Peyer's patch (tissue), 4 donors: ENCODE measurements around the gene PALLD. TPM values are rescaled to one million over a fixed set of nuclear protein-coding genes. Genes with fewer than 3 reads are reported as not detected.

Experiments
- DNase-seq, 3 donors: peaks; one replicate each; pipeline ENCODE4 v3.0.0-alpha.2; 2017 to 2019
- H3K27ac ChIP-seq, 4 donors: fragments of 200-600 bp; sonication (generic); one replicate each; pipeline ENCODE4 v1.5.1; 2016 to 2019
- H3K27me3 ChIP-seq, 2 donors: fragments of 200-600 bp; sonication (generic); one replicate each; pipeline ENCODE4 v1.5.1; 2019
- H3K36me3 ChIP-seq, 3 donors: fragments of 200-600 bp; sonication (generic); one replicate each; pipeline ENCODE4 v1.5.1; 2016 to 2019
- H3K4me1 ChIP-seq, 4 donors: fragments of 200-600 bp; sonication (generic); one replicate each; pipeline ENCODE4 v1.5.1; 2016 to 2019
- H3K4me3 ChIP-seq, 4 donors: fragments of 200-600 bp; sonication (generic); 1 replicate in 3 of 4; 2 replicates in 1 of 4; pipeline ENCODE4 v1.5.1; 2016 to 2019; ENCODE audit warnings: mild to moderate bottlenecking in 1 of 4
- H3K9me3 ChIP-seq, 4 donors: fragments of 200-600 bp; sonication (generic); one replicate each; pipeline ENCODE4 v1.5.1; 2016 to 2019; ENCODE audit warnings: mild to moderate bottlenecking in 1 of 4
- POLR2A ChIP-seq, 2 donors: fragments of 450-650 bp; IDR thresholded peaks; one replicate each; pipeline ENCODE4 v1.5.1; 2017; ENCODE audit warnings: antibody characterized with exemption in 2 of 2, mild to moderate bottlenecking in 2 of 2, moderate library complexity in 2 of 2
- total RNA-seq, 4 donors: library from RNA; depleted of rRNA; stranded (reverse); fragments of >200 nt; gene quantifications; one replicate each; pipeline ENCODE4 v1.1.0, GENCODE V29; 2016
- TF ChIP-seq, protein P1 (sequence below), 6 experiments: fragments of 450-650 bp in 4 of 6; fragments of 200-600 bp in 2 of 6; sonication (generic) in 1 of 6; IDR thresholded peaks; one replicate each; pipeline ENCODE4 v1.5.1; 2017 to 2019; ENCODE audit warnings: antibody characterized with exemption in 6 of 6, mild to moderate bottlenecking in 3 of 6, moderate library complexity in 1 of 6

The PALLD gene
- total RNA-seq, 4 donors from 2014 or later, result 68.0 to 175 (median 78.4) TPM

DNA sequence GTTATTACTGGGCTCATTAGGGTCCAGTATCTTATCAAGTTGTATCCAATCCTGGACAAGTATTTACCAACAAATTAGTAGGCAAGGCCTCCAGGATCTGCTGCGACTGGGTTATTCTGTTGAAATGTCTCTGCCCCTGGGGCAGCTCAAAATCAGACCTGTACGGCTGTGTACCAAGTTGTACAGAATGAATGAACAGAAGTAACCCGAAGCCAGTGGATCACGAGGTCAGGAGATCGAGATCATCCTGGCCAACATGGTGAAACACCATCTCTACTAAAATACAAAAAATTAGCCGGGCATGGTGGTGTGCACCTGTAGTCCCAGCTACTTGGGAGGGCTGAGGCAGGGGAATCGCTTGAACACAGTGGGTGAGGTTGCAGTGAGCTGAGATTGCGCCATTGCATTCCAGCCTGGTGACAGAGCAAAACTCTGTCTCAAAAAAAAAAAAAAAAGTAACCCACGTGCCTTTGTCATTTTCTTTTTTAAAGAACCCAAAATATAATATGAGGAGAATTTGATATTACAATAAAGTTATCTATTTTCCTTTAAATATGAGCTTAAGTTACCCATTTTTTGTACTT, 385.9 kb downstream of the PALLD start:
- Histone ChIP-seq H3K4me3 (no peak overlapping the region), H3K36me3 (peaks cover 0 to 6% (median 0%) of the 10 kb centered on the region in 3 donors), H3K27me3 (no peaks in the 10 kb centered on the region), H3K9me3 (no peaks in the 10 kb centered on the region), H3K27ac (peak overlapping the region in 2 of 4 donors; percentile 17 to 46), H3K4me1 (peaks cover 0 to 31% (median 2%) of the 10 kb centered on the region in 4 donors)
- TF ChIP-seq, protein P1, sequence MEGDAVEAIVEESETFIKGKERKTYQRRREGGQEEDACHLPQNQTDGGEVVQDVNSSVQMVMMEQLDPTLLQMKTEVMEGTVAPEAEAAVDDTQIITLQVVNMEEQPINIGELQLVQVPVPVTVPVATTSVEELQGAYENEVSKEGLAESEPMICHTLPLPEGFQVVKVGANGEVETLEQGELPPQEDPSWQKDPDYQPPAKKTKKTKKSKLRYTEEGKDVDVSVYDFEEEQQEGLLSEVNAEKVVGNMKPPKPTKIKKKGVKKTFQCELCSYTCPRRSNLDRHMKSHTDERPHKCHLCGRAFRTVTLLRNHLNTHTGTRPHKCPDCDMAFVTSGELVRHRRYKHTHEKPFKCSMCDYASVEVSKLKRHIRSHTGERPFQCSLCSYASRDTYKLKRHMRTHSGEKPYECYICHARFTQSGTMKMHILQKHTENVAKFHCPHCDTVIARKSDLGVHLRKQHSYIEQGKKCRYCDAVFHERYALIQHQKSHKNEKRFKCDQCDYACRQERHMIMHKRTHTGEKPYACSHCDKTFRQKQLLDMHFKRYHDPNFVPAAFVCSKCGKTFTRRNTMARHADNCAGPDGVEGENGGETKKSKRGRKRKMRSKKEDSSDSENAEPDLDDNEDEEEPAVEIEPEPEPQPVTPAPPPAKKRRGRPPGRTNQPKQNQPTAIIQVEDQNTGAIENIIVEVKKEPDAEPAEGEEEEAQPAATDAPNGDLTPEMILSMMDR (IDR thresholded peaks at IDR 0.05), result no peak
- TF ChIP-seq POLR2A (IDR thresholded peaks at IDR 0.05), result no peak
- no peak for DNase-seq

DNA sequence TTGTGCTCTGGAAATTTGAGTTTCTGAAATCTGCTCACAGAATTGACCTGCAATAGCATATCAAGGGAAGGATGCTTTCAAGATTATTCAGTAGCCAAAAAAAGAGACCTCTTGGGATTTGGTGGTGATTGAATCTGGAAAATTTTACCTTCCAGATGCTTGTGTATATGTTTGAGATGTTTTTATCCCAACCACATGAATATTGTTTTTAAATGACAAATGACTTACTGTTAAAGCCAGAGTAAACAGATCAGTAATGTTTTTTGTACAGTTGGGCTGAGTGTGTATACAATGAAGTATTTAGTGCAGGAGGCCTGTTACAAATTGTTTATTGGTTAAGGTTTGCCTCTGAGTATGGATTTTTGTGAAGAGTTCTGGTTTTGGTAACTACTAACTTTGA, 386.7 kb downstream of the PALLD start:
- TF ChIP-seq POLR2A (IDR thresholded peaks at IDR 0.05), result no peak
- TF ChIP-seq, protein P1 (IDR thresholded peaks at IDR 0.05), result no peak
- Histone ChIP-seq H3K36me3 (peaks cover 0 to 8% (median 0%) of the 10 kb centered on the region in 3 donors), H3K4me1 (peaks cover 0 to 24% (median 0%) of the 10 kb centered on the region in 4 donors), H3K27me3 (no peaks in the 10 kb centered on the region), H3K9me3 (no peaks in the 10 kb centered on the region), H3K4me3 (no peak overlapping the region), H3K27ac (no peak overlapping the region)
- no peak for DNase-seq

- peaks cover 0 to 11% (median 0%) of the 10 kb centered on the region in 3 donors for H3K36me3 ChIP-seq
- TF ChIP-seq, protein P1 (IDR thresholded peaks at IDR 0.05), result no peak
- no peak for TF ChIP-seq POLR2A (IDR thresholded peaks at IDR 0.05)
- no peaks in the 10 kb centered on the region for H3K27me3 ChIP-seq
- H3K4me1 ChIP-seq, result peaks cover 0 to 16% (median 0%) of the 10 kb centered on the region in 4 donors
- H3K4me3 ChIP-seq, result no peak overlapping the region
- DNase-seq, result no peak
- no peaks in the 10 kb centered on the region for H3K9me3 ChIP-seq
- peak overlapping the region in 1 of 4 donors; percentile 28 for H3K27ac ChIP-seq
Observed at GRCh38 chr4:168884251-168885124, 387.6 kb downstream of the PALLD start.

DNA sequence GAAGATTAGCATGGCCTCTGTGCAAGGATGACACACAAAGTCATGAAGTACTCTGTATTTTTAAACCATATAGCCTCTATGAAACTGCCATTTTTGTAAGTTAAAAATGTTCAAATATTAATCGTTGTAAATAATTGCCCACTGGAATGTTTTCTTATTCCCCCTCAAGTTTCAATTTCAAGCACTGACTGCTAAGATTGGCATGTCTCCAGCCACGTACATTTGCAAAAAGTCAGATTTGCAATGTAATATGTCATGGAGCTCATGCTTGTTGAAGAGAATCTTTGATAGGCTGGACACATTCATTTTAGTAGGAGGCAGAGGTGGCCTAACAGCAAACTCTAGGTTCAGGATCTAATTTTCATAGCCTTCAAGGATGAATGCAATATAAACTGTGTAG, 388.5 kb downstream of the PALLD start:
- H3K4me3 ChIP-seq, result no peak overlapping the region
- no peak for DNase-seq
- no peaks in the 10 kb centered on the region for H3K27me3 ChIP-seq
- no peaks in the 10 kb centered on the region for H3K9me3 ChIP-seq
- no peak for TF ChIP-seq POLR2A (IDR thresholded peaks at IDR 0.05)
- TF ChIP-seq, protein P1 (IDR thresholded peaks at IDR 0.05), result no peak
- H3K36me3 ChIP-seq, result peaks cover 0 to 11% (median 0%) of the 10 kb centered on the region in 3 donors
- no peak overlapping the region for H3K27ac ChIP-seq
- H3K4me1 ChIP-seq, result peaks cover 0 to 9% (median 0%) of the 10 kb centered on the region in 4 donors

GRCh38 chr4:168886351-168886750, 389.5 kb downstream of the PALLD start:
- no peak overlapping the region for H3K4me3 ChIP-seq
- H3K27me3 ChIP-seq, result no peaks in the 10 kb centered on the region
- H3K27ac ChIP-seq, result no peak overlapping the region
- peaks cover 0 to 1% (median 0%) of the 10 kb centered on the region in 4 donors for H3K4me1 ChIP-seq
- no peak for DNase-seq
- TF ChIP-seq POLR2A (IDR thresholded peaks at IDR 0.05), result no peak
- TF ChIP-seq, protein P1 (IDR thresholded peaks at IDR 0.05), result no peak
- H3K9me3 ChIP-seq, result no peaks in the 10 kb centered on the region
- peaks cover 0 to 20% (median 0%) of the 10 kb centered on the region in 3 donors for H3K36me3 ChIP-seq
